Measurements from ENCODE around the gene C8G.

Gene C8G

DNA sequence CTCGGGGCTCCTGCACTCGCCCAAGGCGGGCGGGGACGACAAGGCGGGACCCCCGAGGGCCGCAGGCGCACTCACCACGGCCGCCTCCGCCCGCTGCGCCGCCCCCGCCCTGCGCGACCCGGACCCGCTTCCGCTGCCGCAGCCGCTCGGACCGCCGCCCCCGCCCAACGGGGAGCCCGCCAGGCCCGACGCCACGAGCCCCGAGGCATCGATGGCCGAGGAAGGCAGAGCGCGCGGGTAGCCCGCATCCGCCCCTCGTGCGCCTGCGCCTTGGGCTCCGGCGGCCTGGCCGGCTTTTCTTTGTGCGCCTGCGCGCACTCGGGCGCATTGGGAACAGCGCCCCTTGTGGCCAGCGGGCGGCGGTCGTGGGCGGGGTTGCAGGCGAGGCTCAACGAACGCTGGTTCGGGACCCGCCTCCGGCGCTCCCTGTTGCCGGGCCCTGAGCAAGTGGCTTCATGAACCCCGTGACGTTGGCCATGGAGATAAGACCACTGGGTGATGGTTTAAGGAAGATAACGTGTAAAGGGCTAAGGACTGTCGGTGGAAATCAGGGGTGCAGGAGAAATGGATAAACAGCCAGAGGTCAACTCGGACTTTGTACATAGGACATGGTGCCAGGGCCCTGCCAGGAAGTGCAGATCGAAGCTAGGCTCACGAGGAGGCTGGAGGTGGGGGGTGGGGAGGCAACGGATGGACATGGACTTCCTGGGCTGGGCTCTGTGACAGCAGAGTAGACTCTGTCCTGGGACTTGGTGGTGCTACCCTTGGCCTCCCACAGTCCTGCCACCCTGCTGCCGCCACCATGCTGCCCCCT, at the start of gene C8G, which contains the start of gene FBXW5:
C8G (plus strand) TSS at position 725 of the 814 bp plus-strand sequence; CDS start at position 803, 78 bp downstream.
FBXW5 (minus strand) TSS at position 220 of the 814 bp plus-strand sequence. CDS start 655 bp downstream, outside the sequence.
- DNase-seq = peak; percentile 96 to 98
- TF ChIP-seq GATA1 (IDR thresholded peaks at IDR 0.05; ENCODE audit: low read depth, low read length) (no peak), POLR2A (IDR thresholded peaks at IDR 0.05; ENCODE audit: low read length) (peak; percentile 69)

DNA sequence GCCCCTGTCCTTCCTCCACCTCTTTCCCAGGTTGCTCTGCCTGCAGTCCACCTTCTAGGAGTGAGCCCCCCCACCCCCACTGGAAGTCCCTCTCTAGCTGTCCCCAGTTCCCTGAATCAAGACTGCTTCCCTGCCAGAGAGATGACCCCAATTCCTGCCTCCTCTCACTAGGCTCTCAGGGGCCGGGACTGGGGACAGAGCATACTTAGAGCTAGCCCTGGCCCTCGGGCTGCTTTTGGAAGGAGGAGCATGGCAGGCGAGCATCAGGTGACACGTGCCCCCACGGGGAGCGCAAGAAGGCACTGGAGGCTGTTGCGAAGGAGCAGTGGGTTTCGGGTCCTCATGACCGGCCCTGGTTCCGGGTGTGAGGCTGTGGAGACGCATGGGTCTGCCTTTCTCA, 49.0 kb upstream of the C8G start:
- no peak for TF ChIP-seq GATA1 (IDR thresholded peaks at IDR 0.05; ENCODE audit: low read depth, low read length)
- TF ChIP-seq POLR2A (IDR thresholded peaks at IDR 0.05; ENCODE audit: low read length) = no peak
- DNase-seq = no peak

DNA sequence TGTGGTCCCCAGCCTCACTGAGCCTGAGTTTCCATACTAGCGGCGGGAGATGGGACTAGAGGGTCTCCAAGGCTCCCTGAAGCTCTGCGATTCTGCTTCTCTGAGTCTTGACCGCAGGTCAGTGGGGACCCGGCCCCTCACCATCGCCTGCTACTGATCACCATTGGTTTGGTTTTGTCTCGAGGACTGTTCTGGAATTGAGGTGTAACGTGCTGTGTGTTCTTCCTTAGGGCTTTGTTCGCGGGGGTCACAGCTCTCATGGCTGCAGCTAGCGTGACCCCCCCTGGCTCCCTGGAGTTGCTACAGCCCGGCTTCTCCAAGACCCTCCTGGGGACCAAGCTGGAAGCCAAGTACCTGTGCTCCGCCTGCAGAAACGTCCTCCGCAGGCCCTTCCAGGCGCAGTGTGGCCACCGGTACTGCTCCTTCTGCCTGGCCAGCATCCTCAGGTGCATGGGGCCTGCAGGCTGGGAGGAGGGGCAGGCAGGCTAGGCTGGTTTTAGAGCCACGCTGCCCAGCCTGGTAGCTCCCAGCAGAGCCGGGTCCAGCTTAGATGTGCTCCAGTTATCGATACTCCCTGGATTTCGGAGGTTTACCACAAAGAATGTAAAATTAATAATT, 46.5 kb upstream of the C8G start:
- no peak for DNase-seq
- TF ChIP-seq GATA1 (IDR thresholded peaks at IDR 0.05; ENCODE audit: low read depth, low read length) (no peak), POLR2A (IDR thresholded peaks at IDR 0.05; ENCODE audit: low read length) (no peak)

DNA sequence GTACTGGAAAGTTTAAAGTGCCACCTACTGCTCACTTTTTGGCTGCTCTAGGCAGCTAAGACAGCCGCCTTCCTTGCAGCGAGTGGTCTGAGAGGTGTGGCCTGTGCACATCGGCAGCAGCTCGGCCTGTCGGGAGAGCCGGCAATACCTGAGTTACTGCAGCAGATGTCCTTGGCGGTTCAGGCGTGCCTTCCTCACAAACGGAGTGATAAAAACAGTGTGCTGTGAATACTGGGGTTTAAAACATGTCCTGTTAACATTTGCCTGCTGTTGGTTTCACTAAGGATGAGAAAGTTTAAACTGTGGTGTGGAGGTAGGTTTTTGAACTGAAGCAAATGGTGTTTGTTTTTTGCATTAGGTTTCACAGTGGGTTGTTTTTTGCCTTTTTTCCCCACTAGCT, 45.8 kb upstream of the C8G start:
- no peak for TF ChIP-seq POLR2A (IDR thresholded peaks at IDR 0.05; ENCODE audit: low read length)
- no peak for TF ChIP-seq GATA1 (IDR thresholded peaks at IDR 0.05; ENCODE audit: low read depth, low read length)
- DNase-seq = no peak

DNA sequence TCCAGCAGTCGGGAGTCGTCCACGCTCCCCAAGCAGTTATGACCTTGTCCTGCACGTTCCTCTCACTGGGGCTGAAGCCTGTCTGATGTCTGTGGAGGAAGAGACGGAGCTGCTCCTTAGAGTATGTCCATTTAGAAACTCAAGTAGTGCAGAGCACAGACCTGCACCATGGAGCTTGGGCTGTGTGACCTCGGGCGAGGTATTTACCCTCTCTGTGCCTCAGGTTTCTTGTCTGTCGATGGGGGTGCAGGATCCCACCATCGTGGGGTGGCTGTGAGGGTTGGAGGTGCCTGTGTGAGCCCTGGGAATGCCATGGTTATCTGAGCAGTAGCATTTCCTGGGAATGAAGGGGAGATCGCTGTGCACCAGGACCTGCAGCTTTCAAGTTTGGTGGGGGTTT, 44.5 kb upstream of the C8G start:
- no peak for DNase-seq
- no peak for TF ChIP-seq POLR2A (IDR thresholded peaks at IDR 0.05; ENCODE audit: low read length)
- no peak for TF ChIP-seq GATA1 (IDR thresholded peaks at IDR 0.05; ENCODE audit: low read depth, low read length)

DNA sequence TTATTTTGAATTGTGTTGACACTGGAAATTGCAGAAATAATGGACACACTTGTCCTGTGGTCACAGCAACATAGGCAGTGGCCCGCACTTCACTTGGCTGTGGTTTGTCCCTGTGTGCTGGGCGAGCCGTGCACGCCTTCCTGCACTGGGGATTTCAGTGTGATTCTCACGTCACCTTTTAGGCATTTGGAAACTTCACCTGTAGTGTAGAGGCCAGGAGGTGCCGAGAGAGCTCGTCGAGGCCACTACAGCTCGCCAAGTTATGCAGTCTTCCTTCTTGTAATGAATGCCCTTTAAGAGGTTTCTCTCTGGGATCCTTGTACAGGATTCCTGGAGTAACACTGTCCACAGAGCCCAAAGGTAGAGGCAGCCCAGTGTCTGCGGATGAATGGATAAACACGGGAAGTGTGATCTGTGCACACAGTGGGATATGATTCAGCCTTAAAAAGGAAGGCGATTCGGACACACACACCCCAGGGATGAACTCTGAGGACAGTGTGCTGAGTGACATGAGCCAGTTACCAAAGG, 44.0 kb upstream of the C8G start:
- DNase-seq = no peak
- TF ChIP-seq POLR2A (IDR thresholded peaks at IDR 0.05; ENCODE audit: low read length) = no peak
- TF ChIP-seq GATA1 (IDR thresholded peaks at IDR 0.05; ENCODE audit: low read depth, low read length) = no peak

DNA sequence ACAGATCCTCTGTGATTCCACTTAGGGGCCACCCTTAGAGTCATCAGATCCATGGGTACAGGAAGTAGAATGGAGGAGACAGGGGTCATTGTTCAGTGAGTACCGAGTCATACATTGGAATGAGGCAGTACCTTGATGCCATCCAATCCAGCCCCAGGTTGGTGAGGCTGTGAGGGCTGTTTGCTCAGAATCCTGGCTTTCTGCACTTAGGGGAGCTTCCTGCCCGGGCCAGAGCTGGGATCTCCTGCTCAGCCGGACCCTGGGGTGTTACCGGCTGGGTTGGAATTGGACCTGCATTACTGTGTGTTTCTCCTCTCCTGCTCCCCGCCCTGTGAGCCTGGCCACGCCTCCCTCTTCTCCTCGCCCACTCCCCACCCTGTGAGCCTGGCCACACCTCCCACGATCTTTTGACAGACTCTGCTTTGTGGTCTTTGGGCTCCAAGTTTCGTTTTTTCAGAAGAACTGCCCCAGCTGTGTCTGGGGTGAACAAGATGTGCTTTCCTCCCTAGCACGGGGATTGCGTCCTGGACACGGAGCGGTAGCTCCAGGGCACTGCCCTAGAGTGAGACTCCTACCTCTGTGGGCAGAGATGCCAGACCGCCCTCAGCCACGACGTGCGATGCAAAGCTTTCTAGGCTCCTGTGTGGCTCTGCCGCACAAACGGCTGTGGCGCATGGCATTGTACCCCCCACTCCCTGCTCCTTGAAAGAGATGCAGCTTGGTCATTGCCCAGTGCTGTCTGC, 43.4 kb upstream of the C8G start:
- DNase-seq = no peak
- TF ChIP-seq POLR2A (IDR thresholded peaks at IDR 0.05; ENCODE audit: low read length) (no peak), GATA1 (IDR thresholded peaks at IDR 0.05; ENCODE audit: low read depth, low read length) (no peak)

DNA sequence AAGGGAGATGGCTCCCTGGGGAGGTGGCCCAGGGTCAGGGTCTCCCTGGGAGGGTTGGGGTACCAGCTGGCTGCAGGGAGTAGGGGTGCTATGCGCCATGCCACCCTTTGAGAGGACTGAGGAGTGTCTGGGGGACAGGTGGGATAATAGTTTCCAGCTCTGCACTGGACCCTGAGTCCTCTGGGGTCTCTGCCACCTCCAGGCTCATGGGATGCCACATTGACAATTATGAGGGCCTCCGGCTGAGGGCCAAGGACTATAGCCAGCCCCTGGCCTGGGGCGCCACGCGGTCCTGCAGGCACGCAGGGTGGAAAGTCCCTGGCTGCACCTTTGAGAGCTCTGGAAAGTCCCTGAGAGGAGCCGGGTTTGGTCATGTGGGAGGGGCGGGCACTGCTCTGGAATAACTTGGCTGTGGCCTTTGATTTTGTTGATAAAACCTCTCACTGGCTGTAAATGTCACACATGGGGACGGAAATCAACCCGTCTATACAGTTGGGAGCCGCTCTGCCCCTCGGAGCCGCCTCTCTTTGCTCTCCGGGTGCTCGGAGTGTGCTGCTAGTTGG, 42.7 kb upstream of the C8G start:
- TF ChIP-seq GATA1 (IDR thresholded peaks at IDR 0.05; ENCODE audit: low read depth, low read length) = no peak
- no peak for TF ChIP-seq POLR2A (IDR thresholded peaks at IDR 0.05; ENCODE audit: low read length)
- DNase-seq = no peak

DNA sequence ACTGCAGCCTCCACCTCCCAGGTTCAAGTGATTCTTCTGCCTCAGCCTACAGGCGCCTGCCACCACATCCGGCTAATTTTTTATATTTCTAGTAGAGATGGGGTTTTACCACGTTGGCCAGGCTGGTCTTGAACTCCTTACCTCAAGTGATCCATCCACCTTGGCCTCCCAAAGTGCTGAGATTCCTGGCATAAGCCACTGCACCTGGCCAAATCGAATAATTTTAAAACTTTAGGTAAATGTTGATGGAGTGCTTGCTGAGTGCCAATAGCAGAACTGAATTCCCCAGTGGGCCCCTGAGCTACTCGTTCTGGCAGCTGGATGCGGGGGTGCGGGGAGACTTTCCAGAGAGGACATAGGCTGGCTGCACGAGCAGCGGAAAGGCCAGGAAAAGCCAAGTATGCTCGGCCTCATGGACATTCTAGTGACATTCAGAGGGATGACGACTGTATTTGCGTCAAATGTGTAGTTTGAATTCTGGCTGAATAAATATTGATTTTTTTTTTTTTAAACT, 41.9 kb upstream of the C8G start:
- TF ChIP-seq GATA1 (IDR thresholded peaks at IDR 0.05; ENCODE audit: low read depth, low read length) (no peak), POLR2A (IDR thresholded peaks at IDR 0.05; ENCODE audit: low read length) (no peak)
- no peak for DNase-seq

DNA sequence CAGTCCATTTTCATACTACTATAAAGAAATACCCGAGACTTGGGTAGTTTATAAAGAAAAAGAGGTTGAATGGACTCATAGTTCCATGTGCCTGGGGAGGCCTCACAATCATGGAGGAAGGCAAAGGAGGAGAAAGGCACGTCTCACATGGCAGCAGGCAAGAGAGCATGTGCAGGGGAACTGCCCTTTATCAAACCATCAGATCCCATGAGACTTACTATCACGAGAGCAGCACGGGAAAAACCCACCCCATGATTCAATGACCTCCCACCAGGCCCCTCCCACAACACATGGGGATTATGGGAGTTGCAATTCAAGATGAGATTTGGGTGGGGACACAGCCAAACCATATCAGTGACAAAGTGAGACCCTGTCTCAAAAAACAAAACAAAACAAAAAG, 38.8 kb upstream of the C8G start:
- DNase-seq = peak in 1 of 2 experiments; percentile 34
- TF ChIP-seq POLR2A (IDR thresholded peaks at IDR 0.05; ENCODE audit: low read length) (no peak), GATA1 (IDR thresholded peaks at IDR 0.05; ENCODE audit: low read depth, low read length) (no peak)

DNA sequence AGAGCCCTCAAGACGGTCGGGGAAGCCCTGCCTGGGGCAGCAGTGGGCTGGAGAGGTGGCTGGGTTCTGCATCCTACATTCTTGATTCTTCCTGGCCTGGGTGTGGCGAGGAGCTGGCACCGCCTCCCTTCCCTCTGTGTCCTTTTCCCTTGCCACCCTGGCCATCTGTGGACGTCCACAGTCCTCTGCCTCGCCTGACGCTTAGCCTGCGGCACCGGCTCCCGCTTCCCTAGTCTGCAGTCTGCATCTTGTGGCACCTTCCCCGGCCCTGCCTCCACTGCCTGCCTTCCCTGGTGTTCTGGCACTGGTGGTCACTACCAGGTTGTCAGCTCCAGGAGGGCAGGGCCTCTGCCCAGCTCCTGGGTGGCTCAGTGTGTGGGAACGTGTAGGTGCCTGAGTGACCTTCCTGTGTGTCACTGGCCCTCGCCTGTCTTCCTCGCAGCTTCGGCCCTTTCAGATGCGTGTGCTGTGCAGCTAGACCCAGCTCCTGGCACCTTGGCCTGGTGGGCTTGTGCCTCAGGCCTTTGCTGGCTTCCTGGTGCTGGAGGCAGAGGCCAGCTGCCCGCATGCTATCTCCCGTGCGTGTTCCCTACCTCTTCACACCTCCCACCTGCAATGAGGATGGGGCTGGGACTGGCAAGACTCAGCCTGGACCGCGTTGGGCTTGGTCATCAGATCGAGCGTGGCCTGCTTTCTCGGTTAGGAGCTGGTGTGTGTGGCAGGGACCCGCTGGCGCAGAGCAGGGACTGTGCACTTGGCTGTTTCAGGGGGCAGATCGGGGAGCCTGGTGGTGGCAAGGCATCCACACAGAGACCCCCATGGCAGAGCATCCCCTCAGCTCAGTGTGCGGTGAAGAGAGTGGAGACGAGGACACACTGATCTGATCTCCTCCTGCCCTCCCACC, 37.8 kb upstream of the C8G start:
- TF ChIP-seq GATA1 (IDR thresholded peaks at IDR 0.05; ENCODE audit: low read depth, low read length) (no peak), POLR2A (IDR thresholded peaks at IDR 0.05; ENCODE audit: low read length) (no peak)

DNA sequence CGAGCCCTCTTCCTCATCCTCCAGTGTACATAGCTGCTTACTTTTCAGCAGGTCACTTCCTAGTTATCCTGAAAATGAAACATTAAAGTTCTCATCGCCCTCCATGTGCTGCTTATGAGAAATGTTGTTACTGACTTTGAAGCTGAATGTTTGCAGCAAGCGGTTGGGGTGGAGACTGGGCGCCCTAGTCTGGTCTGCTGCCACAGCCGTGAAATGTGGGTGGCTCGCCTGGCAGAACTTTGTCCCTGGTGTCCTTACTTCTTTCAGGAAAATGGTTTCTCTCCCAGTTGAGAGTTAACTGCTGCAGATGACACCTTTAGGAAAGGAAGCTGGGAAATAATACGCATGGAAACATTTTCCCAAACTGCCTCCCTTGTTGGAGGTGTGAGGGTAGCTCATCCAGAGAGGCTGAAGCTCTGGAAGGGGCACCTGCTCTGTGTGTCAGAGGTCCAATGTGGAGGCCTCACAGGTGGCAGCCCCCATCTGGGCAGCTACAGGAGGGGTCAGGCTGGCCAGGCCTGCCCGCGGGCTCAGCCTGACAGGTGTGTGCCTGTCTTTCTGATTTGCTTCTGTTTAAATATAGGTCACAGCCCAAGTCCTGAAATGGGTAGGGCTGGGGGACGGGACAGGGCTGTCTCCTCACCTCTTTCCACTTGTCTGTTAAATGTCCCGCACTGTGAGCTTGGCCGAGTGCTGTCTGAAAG, 34.7 kb upstream of the C8G start:
- TF ChIP-seq POLR2A (IDR thresholded peaks at IDR 0.05; ENCODE audit: low read length) (no peak), GATA1 (IDR thresholded peaks at IDR 0.05; ENCODE audit: low read depth, low read length) (no peak)
- no peak for DNase-seq

More for the DNA sequence above, 37.8 kb upstream of the C8G start:
- no peak for DNase-seq

All from erythroblast (primary cell).